ENCODE data around the gene GTF3A. TPM values are rescaled to one million over a fixed set of nuclear protein-coding genes. Genes with fewer than 3 reads are reported as not detected.

The GTF3A gene
- total RNA-seq, 4 donors from 2014 or later, result 50.2 to 145 (median 120) TPM

- intact Hi-C loops (cut with DNase I), result no loop called here
- Histone ChIP-seq H3K4me1 (no peaks in the 10 kb centered on the region), H3K36me3 (no peaks in the 10 kb centered on the region), H3K27me3 (no peaks in the 10 kb centered on the region), H3K4me3 (replicated peaks in 1 of 3) (no peak overlapping the region), H3K9me3 (no peaks in the 10 kb centered on the region), H3K27ac (no peak overlapping the region)
- TF ChIP-seq POLR2A (IDR thresholded peaks at IDR 0.05), result no peak
- TF ChIP-seq CTCF (IDR thresholded peaks at IDR 0.05), result no peak
- WGBS, 2 donors, result 81 to 82% methylated on average over 2 of the region's 2 CpGs
- DNase-seq, result no peak
These were observed 15.4 kb upstream of the GTF3A start for GRCh38 chr13:27409013-27409412.

- Histone ChIP-seq H3K27ac (no peak overlapping the region), H3K4me1 (no peaks in the 10 kb centered on the region), H3K9me3 (no peaks in the 10 kb centered on the region), H3K36me3 (no peaks in the 10 kb centered on the region), H3K27me3 (no peaks in the 10 kb centered on the region), H3K4me3 (replicated peaks in 1 of 3) (no peak overlapping the region)
- no peak for DNase-seq
- TF ChIP-seq CTCF (IDR thresholded peaks at IDR 0.05) (no peak), POLR2A (IDR thresholded peaks at IDR 0.05) (no peak)
- intact Hi-C loops (cut with DNase I), result loop anchor here (10.0 kb wide), 1 partner anchor 123 kb away; no protein-coding TSS in a partner anchor
- WGBS, 2 donors, result 76 to 77% methylated on average over 3 of the region's 3 CpGs
These were observed 13.1 kb upstream of the GTF3A start for GRCh38 chr13:27411341-27411740.

- Histone ChIP-seq H3K4me1 (no peaks in the 10 kb centered on the region), H3K36me3 (no peaks in the 10 kb centered on the region), H3K9me3 (no peaks in the 10 kb centered on the region), H3K27me3 (no peaks in the 10 kb centered on the region), H3K4me3 (replicated peaks in 1 of 3) (no peak overlapping the region), H3K27ac (no peak overlapping the region)
- intact Hi-C loops (cut with DNase I), result loop anchor here (10.0 kb wide), 1 partner anchor 120 kb away; no protein-coding TSS in a partner anchor
- no peak for DNase-seq
- 73 to 90% methylated on average over 1 of the region's 1 CpG for WGBS, 2 donors
- TF ChIP-seq CTCF (IDR thresholded peaks at IDR 0.05) (no peak), POLR2A (IDR thresholded peaks at IDR 0.05) (no peak)
These were observed 9.3 kb upstream of the GTF3A start for GRCh38 chr13:27415116-27415515.

- Histone ChIP-seq H3K4me3 (replicated peaks in 1 of 3) (no peak overlapping the region), H3K27ac (no peak overlapping the region), H3K4me1 (peaks cover 0 to 3% of the 10 kb centered on the region in 2 donors), H3K36me3 (no peaks in the 10 kb centered on the region), H3K27me3 (no peaks in the 10 kb centered on the region), H3K9me3 (no peaks in the 10 kb centered on the region)
- 91 to 95% methylated on average over 1 of the region's 1 CpG for WGBS, 2 donors
- DNase-seq, result no peak
- intact Hi-C loops (cut with DNase I), result loop anchor here (10.0 kb wide), 1 partner anchor 115 kb away; no protein-coding TSS in a partner anchor
- TF ChIP-seq POLR2A (IDR thresholded peaks at IDR 0.05), result no peak
- no peak for TF ChIP-seq CTCF (IDR thresholded peaks at IDR 0.05)
These were observed 5.1 kb upstream of the GTF3A start for GRCh38 chr13:27419328-27419727.

- Histone ChIP-seq H3K4me1 (peaks cover 14 to 18% of the 10 kb centered on the region in 2 donors), H3K27me3 (no peaks in the 10 kb centered on the region), H3K9me3 (no peaks in the 10 kb centered on the region), H3K27ac (no peak overlapping the region), H3K36me3 (no peaks in the 10 kb centered on the region), H3K4me3 (replicated peaks in 1 of 3) (no peak overlapping the region)
- intact Hi-C loops (cut with DNase I), result no loop called here
- 82 to 90% methylated on average over 8 of the region's 8 CpGs for WGBS, 2 donors
- TF ChIP-seq POLR2A (IDR thresholded peaks at IDR 0.05), result no peak
- TF ChIP-seq CTCF (IDR thresholded peaks at IDR 0.05), result no peak
- DNase-seq, result no peak
These were observed 3.1 kb upstream of the GTF3A start for GRCh38 chr13:27421101-27421871.
